ENCODE data around the gene RHCE. TPM values are rescaled to one million over a fixed set of nuclear protein-coding genes. Genes with fewer than 3 reads are reported as not detected.
"Not testable (repeated sequence)": the region's sequence is repeated elsewhere in the genome, so short reads cannot be mapped to it uniquely, and the experiment has no call there.

RHCE gene
- total RNA-seq, 1 experiment from 2014 or later, result 0.24 TPM

DNA sequence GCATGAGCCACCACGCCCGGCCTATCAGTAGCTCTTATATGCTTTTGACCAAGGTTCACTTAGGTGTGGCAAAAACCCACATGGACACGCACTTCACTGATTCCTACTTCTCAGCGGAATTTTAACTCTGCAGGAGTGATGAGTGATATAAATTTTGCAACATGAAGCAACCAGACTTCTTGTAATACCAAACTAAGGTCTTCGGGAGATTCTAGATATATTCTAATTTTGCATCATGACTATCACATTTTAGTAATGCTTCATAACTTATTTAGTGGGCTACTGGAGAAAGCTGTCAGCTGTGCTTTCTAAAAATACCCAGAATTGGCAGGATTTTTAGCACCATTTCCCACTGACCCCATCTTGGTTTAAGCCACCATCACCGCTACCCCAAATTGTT, 27.8 kb downstream of the RHCE start:
- ChIA-PET POLR2A (no interaction called here), CTCF (interaction anchor here (0.6 to 0.7 kb wide), 2 partner anchors 175 to 1652 kb away, joined by 5 to 10 read pairs; no protein-coding TSS in a partner anchor)
- Mint-ChIP-seq H3K9me3 (no peaks in the 10 kb centered on the region), H3K4me1 (peaks cover 4% of the 10 kb centered on the region; the same call in 1 of the 2 replicates), H3K27ac (no peak overlapping the region), H3K36me3 (no peaks in the 10 kb centered on the region), H3K27me3 (ENCODE audit: low read depth) (no peaks in the 10 kb centered on the region; the same call in 1 of the 2 replicates), H3K4me3 (no peak overlapping the region)
- no peak for DNase-seq (ENCODE audit: low spot score)
- ATAC-seq, result no peak
- TF ChIP-seq, protein P1, sequence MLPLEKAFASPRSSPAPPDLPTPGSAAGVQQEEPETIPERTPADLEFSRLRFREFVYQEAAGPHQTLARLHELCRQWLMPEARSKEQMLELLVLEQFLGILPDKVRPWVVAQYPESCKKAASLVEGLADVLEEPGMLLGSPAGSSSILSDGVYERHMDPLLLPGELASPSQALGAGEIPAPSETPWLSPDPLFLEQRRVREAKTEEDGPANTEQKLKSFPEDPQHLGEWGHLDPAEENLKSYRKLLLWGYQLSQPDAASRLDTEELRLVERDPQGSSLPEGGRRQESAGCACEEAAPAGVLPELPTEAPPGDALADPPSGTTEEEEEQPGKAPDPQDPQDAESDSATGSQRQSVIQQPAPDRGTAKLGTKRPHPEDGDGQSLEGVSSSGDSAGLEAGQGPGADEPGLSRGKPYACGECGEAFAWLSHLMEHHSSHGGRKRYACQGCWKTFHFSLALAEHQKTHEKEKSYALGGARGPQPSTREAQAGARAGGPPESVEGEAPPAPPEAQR (CRISPR knock-in tag; IDR thresholded peaks at IDR 0.05), result no peak
- no peak for TF ChIP-seq EMX1 (CRISPR knock-in tag; IDR thresholded peaks at IDR 0.05)
- TF ChIP-seq, protein P2, sequence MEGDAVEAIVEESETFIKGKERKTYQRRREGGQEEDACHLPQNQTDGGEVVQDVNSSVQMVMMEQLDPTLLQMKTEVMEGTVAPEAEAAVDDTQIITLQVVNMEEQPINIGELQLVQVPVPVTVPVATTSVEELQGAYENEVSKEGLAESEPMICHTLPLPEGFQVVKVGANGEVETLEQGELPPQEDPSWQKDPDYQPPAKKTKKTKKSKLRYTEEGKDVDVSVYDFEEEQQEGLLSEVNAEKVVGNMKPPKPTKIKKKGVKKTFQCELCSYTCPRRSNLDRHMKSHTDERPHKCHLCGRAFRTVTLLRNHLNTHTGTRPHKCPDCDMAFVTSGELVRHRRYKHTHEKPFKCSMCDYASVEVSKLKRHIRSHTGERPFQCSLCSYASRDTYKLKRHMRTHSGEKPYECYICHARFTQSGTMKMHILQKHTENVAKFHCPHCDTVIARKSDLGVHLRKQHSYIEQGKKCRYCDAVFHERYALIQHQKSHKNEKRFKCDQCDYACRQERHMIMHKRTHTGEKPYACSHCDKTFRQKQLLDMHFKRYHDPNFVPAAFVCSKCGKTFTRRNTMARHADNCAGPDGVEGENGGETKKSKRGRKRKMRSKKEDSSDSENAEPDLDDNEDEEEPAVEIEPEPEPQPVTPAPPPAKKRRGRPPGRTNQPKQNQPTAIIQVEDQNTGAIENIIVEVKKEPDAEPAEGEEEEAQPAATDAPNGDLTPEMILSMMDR (IDR thresholded peaks at IDR 0.05), result no peak
- TF ChIP-seq, protein P3, sequence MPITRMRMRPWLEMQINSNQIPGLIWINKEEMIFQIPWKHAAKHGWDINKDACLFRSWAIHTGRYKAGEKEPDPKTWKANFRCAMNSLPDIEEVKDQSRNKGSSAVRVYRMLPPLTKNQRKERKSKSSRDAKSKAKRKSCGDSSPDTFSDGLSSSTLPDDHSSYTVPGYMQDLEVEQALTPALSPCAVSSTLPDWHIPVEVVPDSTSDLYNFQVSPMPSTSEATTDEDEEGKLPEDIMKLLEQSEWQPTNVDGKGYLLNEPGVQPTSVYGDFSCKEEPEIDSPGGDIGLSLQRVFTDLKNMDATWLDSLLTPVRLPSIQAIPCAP (CRISPR knock-in tag; IDR thresholded peaks at IDR 0.05), result no peak
- TF ChIP-seq, protein P4, sequence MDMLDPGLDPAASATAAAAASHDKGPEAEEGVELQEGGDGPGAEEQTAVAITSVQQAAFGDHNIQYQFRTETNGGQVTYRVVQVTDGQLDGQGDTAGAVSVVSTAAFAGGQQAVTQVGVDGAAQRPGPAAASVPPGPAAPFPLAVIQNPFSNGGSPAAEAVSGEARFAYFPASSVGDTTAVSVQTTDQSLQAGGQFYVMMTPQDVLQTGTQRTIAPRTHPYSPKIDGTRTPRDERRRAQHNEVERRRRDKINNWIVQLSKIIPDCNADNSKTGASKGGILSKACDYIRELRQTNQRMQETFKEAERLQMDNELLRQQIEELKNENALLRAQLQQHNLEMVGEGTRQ (CRISPR knock-in tag; IDR thresholded peaks at IDR 0.05), result no peak
- no peak for TF ChIP-seq SMAD3 (CRISPR knock-in tag; IDR thresholded peaks at IDR 0.05; ENCODE audit: borderline replicate concordance)
- TF ChIP-seq TEAD1 (CRISPR knock-in tag; IDR thresholded peaks at IDR 0.05), result no peak
- TF ChIP-seq, protein P5, sequence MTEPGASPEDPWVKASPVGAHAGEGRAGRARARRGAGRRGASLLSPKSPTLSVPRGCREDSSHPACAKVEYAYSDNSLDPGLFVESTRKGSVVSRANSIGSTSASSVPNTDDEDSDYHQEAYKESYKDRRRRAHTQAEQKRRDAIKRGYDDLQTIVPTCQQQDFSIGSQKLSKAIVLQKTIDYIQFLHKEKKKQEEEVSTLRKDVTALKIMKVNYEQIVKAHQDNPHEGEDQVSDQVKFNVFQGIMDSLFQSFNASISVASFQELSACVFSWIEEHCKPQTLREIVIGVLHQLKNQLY (CRISPR knock-in tag; IDR thresholded peaks at IDR 0.05), result no peak
- TF ChIP-seq, protein P6, sequence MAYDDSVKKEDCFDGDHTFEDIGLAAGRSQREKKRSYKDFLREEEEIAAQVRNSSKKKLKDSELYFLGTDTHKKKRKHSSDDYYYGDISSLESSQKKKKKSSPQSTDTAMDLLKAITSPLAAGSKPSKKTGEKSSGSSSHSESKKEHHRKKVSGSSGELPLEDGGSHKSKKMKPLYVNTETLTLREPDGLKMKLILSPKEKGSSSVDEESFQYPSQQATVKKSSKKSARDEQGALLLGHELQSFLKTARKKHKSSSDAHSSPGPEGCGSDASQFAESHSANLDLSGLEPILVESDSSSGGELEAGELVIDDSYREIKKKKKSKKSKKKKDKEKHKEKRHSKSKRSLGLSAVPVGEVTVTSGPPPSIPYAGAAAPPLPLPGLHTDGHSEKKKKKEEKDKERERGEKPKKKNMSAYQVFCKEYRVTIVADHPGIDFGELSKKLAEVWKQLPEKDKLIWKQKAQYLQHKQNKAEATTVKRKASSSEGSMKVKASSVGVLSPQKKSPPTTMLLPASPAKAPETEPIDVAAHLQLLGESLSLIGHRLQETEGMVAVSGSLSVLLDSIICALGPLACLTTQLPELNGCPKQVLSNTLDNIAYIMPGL (CRISPR knock-in tag; IDR thresholded peaks at IDR 0.05), result no peak
- TF ChIP-seq TP53 (CRISPR knock-in tag; IDR thresholded peaks at IDR 0.05), result no peak
- no peak for TF ChIP-seq JUN (CRISPR knock-in tag; IDR thresholded peaks at IDR 0.05)

DNA sequence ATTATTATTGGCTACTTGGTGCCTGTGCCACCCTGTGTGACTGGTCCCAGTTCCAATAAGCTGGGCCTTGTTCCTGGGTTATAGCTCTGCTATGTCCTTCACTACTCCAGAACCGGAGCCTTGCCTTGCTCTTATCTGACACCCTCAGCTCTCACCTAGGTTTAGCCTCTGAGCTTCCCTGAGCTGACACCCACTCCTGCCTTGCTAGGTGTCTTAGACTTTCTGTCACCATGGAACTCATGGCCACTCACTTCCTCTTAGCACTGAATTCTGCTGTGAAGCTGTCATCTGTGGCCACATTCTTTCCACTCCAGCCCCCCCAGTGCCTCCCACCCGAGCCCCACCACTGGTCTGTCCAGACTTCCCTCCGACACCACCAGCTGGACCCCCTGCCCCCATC, 30.9 kb downstream of the RHCE start:
- POLR2A ChIA-PET; H3K9me3 Mint-ChIP-seq; H3K4me1 Mint-ChIP-seq; DNase-seq (ENCODE audit: low spot score); H3K27ac Mint-ChIP-seq; H3K36me3 Mint-ChIP-seq; H3K27me3 Mint-ChIP-seq (ENCODE audit: low read depth); CTCF ChIA-PET; H3K4me3 Mint-ChIP-seq; ATAC-seq: not testable (repeated sequence)

DNA sequence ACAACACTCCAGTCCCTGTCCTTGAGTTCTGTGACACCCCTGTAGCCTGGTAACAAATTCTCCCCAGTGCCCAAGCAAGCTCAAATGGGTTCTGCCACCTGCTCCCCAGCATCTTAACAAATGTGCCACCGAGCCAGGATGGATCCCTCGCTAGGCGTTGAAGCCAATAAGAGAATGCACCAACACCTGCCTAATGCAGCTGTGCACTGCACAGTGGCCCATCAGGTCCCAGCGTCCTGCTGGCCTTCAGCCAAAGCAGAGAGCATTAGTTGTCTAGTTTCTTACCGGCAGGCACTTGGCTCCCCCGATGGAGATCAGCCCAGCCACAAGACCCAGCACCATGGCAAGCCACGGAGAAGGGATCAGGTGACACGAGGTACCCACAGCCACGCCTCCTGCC, 31.9 kb downstream of the RHCE start:
- CTCF ChIA-PET; POLR2A ChIA-PET; H3K27ac Mint-ChIP-seq; H3K4me3 Mint-ChIP-seq; H3K4me1 Mint-ChIP-seq; H3K9me3 Mint-ChIP-seq; H3K36me3 Mint-ChIP-seq; DNase-seq (ENCODE audit: low spot score); H3K27me3 Mint-ChIP-seq (ENCODE audit: low read depth); ATAC-seq: not testable (repeated sequence)

DNA sequence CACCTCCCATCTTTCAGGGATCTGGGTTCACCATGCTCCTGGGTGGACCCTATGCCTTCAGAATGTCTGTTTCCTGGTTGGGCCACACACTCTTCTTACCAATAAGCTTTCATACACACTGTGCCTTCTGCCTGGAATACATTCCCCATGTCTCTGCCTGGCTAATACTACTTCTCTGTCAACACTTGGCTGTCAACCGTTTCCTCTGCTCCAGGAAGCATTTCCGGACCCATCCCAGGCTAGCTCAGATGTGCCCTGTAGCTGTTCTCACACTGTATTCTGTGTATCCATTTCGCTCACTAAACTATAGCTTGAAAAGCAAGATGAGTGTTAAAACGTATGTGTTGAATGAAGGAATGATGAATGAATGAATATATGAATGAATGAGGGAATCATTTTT, 33.5 kb downstream of the RHCE start:
- H3K36me3 Mint-ChIP-seq; H3K4me1 Mint-ChIP-seq; CTCF ChIA-PET; DNase-seq (ENCODE audit: low spot score); ATAC-seq; H3K27ac Mint-ChIP-seq; H3K27me3 Mint-ChIP-seq (ENCODE audit: low read depth); POLR2A ChIA-PET; H3K9me3 Mint-ChIP-seq; H3K4me3 Mint-ChIP-seq: not testable (repeated sequence)

DNA sequence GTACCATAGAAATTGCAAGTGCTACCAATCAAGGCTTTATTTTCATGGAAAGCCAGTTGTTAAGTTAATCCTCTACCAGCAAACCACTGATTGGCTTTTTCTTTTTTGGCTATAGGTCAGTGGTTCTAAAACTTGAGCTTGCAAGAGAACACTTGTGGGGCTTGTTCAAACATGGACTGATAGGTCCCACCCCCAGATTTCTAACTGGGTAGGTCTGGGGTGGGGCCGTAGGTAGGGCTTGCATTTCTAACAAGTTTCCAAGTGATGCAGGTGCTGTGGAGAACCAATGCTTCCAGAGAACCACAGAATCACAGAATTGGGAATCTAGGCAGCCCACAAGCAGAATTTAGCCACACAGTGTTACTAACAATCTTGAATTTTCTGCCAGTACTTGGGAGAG, 36.8 kb downstream of the RHCE start:
- ATAC-seq; H3K4me3 Mint-ChIP-seq; H3K27me3 Mint-ChIP-seq (ENCODE audit: low read depth); DNase-seq (ENCODE audit: low spot score); H3K4me1 Mint-ChIP-seq; H3K36me3 Mint-ChIP-seq; CTCF ChIA-PET; POLR2A ChIA-PET; H3K27ac Mint-ChIP-seq: not testable (repeated sequence)
- H3K9me3 Mint-ChIP-seq, result peaks cover 11% of the 10 kb centered on the region; the same call in 1 of the 2 replicates

DNA sequence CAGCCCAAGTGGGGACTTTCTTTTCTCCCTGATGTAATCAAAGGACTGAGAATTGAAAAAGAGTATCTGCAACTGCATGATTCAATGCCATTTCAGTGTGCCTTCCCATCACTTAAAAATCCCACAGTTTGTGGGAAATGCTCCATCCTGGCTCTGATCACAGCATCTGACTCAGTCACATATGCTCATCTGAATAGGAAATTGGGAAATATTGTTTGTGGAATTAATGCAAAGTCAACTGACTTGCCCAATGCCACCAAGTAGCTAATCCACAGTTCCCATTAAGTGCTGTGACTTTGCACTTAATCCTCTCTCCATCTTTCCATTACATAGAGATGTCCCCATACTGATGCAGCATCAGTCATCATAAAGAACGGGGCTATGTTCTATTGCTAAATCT, 37.5 kb downstream of the RHCE start:
- H3K27ac Mint-ChIP-seq; CTCF ChIA-PET; POLR2A ChIA-PET; H3K36me3 Mint-ChIP-seq; DNase-seq (ENCODE audit: low spot score); ATAC-seq; H3K27me3 Mint-ChIP-seq (ENCODE audit: low read depth); H3K4me1 Mint-ChIP-seq; H3K4me3 Mint-ChIP-seq: not testable (repeated sequence)
- H3K9me3 Mint-ChIP-seq, result peaks cover 11% of the 10 kb centered on the region; the same call in 1 of the 2 replicates

DNA sequence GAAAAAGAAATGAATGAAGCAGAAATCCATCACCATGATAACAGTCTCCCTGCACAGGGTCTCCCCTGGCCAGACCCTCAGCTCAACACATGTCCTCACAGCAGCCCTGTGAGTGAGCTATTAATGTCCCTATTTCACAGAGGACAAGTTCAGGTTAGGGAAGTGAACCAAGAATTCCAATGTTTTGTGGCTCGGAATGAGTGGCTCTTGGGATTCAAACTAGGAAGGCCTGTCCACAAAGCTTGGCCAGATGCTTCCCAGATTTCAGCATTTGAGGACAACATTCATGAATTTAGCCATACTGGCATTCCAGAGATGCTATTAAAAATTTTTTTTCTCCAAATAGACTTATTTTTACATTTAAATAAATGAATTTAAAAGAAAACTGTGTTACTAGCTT, 38.1 kb downstream of the RHCE start:
- H3K9me3 Mint-ChIP-seq, result peaks cover 11% of the 10 kb centered on the region; the same call in 1 of the 2 replicates
- CTCF ChIA-PET; H3K4me3 Mint-ChIP-seq; H3K27me3 Mint-ChIP-seq (ENCODE audit: low read depth); H3K27ac Mint-ChIP-seq; DNase-seq (ENCODE audit: low spot score); H3K4me1 Mint-ChIP-seq; ATAC-seq; POLR2A ChIA-PET; H3K36me3 Mint-ChIP-seq: not testable (repeated sequence)
